Iris pigment epithelial cell (primary cell): Measurements from ENCODE around the gene ARHGAP26.

Experiments
- DNase-seq: peaks from one replicate; pipeline ENCODE4 v3.0.0-alpha.2; 2011; ENCODE audit warnings: low read depth

Gene ARHGAP26, protein sequence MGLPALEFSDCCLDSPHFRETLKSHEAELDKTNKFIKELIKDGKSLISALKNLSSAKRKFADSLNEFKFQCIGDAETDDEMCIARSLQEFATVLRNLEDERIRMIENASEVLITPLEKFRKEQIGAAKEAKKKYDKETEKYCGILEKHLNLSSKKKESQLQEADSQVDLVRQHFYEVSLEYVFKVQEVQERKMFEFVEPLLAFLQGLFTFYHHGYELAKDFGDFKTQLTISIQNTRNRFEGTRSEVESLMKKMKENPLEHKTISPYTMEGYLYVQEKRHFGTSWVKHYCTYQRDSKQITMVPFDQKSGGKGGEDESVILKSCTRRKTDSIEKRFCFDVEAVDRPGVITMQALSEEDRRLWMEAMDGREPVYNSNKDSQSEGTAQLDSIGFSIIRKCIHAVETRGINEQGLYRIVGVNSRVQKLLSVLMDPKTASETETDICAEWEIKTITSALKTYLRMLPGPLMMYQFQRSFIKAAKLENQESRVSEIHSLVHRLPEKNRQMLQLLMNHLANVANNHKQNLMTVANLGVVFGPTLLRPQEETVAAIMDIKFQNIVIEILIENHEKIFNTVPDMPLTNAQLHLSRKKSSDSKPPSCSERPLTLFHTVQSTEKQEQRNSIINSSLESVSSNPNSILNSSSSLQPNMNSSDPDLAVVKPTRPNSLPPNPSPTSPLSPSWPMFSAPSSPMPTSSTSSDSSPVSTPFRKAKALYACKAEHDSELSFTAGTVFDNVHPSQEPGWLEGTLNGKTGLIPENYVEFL

DNA sequence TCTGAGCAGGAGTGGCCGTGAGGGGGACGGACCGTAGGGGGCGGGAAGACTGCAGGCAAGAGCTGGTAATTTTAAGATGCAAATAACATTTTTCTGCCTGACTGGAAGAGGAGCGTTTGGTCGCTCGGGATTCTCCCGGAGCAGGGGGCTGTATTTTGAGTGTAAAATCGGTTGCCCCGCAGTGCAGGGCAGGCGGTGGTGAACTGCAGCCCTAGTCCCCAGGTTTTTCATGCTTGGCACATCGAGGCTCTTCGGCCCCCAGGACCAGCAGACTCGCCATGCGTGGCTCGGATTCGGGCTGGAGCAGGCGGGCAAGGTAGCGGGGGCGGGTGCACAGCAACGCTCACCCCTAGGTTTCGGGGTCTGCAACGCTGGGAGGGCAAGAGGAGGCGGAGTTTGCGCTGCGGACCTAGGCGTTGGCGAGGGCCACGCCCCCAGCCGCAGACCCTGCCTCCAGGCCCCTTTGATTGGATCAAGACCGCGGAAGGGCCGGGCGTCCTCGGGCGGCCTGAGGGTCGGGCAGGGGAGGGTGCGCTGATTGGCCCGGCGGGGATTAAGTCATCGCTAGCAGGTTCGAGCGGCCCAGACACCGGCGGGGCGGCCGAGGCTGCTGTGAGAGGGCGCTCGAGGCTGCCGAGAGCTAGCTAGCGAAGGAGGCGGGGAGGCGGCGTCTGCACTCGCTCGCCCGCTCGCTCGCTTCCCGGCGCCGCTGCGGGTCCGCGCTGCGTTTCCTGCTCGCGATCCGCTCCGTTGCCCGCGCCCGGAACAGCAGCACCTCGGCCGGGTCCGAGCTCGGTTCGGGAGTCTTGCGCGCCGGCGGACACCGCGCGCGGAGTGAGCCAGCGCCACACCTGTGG is at the start of gene ARHGAP26:
Gene ARHGAP26 (plus strand): TSS at position 585 of the 857 bp plus-strand sequence. CDS start 385 bp downstream, outside the sequence.
- peak; percentile 98 for DNase-seq

DNA sequence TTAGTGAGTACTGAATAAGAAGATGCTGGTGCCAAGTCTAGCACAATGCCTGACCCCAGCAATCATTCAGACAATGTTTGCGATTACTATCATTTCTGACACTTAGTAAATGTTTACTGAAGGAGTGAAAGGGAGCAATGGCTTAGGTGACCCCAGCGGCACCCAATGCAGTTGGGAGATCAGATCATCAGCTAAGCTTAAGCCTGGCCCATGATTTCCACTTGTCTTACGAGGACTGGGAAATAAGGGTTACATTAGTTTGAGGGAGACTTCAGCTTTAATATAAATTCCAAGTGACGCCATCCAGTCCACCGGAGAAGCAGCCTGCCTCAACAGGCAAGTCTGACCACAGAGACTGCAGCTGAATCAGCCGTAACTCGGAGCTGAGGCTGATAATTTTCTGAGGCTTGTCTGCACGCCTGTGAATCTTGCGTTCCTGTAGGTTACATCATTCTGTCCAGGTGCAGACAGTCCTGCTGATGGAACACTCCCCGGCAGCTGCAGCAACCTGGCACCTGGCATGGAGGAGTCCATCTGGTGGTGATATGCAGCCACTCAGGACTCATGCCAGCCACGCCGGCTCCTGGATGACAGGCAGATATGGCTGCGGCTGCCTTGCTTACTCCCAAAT is 49.4 kb upstream of the ARHGAP26 start:
- no peak for DNase-seq

DNA sequence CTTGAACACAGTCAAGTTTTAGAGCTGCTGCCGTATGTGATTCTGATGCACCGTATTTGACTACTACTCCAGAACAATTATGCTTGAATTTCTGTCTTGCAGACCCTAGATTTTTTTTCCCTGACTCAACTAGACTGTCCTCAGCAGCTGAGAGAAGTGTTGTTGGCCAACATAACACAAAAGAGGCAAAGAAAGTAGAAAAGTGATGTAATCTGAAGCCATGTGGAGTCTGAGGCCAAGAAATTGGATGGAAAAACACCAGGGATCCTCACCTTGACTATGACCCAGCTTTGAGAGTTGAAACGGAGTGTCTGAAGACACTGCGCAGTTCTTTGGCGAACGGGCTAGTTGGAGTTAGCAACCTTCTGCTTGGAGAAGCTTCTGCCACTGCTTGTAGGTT is 48.0 kb upstream of the ARHGAP26 start:
- DNase-seq: peak; percentile 66

DNA sequence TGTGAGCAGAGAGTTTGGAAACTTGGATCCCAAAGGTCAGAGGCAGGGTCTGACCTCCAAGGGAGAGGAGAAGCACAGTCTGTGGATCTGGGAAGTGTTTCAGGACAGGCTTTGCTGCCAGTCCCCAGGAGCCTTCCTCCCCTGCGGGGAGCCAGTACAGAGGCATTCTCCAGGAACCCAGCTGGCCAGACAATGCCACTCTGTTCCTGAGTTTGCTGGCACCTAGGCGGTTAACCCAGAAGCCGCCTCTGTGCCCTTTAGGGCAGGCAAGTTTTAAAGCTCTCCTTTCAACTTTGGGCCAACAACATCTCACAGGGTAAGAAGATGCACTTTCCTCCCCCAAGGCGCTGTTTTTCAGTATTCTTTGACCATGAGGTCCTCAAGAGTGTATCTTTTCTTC is 47.3 kb upstream of the ARHGAP26 start:
- no peak for DNase-seq

DNA sequence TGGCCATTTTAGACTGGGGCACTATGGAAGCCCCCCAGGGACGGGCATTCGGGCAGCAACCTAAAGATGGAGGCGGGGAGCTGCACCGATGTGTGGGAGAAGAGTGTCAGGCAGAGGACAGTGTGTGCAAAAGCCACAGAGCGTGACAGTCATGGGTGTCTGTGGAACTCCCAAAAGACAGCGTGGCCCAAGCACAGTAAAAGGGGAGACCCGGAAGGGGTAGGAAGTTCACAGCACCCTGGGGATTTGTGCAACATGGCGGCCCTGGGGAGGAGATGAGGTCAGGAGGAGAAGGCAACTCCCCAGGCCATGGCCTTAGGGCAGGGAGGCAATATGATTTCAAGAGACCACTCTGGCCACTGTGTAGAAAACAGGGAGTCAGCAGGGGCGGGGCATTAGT is 45.4 kb upstream of the ARHGAP26 start:
- DNase-seq: no peak

DNA sequence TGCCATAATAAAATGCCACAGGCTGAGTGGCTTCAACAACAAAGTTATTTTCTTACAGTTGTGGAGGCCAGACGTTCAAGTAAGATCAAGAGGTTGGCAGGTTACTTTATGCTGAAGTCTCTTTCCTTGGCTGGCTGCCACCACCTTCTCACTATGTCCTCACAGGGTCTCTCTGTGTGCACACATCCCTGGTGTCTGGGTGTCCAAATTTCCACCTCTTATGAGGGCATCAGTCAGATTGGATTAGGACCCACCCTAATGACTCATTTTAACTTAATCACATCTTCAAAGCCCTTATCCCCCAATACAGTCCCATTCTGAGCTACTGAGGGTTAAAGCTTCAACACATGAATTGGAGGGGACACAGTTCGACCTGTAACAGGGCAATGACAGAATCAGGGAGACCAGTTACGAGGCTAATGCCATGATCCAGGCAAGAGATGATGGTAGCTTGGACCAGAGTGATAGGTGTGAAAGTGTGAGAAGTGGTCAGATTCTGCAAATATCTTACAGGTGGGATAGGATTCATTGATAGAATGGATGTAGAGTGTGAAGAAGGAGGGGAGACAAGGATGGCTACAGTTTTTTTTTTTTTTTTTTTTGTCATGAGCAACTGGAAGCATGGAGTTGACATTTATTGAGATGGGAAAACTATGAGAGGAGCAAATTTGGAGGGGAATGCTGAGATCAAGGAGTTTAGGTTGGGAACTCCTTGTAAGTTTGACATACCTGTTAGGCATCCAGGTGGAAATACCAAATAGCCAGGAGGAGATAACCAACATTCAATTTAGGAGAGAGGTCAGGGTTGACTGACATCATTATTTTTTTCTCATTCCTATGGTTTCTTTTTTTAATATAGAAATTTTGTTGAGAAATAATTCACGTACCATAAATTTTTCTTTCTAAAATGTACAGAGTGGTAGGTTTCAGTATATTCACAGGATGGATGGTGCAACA is 44.7 kb upstream of the ARHGAP26 start:
- no peak for DNase-seq

DNA sequence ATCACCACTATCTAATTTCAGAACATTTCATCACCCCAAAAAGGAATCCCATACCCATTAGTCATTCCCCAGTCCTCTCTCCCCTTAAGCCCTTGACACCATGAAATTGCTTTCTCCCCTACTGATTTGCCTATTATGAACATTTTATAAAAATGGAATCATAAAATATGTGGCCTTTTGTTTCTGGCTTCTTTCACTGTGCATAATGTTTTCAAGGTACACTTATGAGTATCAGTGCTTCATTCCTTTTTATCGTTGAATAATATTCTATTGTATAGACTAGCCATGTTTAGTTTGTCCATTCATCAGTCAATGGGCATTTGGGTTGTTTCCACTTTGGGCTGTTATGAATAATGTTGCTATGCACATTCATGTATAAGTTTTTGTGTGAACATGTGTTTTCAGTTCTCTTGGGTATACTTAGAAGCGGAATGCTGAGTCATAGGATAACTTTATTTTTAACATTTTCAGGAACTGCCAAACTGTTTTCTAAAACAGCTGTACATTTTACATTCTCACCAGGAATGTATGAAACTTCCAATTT is 43.9 kb upstream of the ARHGAP26 start:
- peak; percentile 89 for DNase-seq

DNA sequence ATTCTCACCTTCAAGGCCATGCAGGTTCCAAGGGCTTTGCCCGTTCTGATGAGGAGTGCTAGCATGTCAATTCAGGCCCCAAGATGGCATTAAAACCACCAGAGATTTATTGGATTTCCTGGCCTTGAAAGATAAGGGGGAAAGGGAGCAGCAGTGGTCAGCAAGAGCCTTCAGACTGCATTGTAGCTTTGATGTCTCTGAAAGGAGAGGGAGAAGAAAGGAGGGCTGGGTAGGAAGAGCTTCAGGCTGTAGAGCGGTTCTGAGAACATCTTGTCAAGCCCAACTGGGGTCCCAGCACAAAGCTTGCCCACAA is 42.5 kb upstream of the ARHGAP26 start:
- no peak for DNase-seq

DNA sequence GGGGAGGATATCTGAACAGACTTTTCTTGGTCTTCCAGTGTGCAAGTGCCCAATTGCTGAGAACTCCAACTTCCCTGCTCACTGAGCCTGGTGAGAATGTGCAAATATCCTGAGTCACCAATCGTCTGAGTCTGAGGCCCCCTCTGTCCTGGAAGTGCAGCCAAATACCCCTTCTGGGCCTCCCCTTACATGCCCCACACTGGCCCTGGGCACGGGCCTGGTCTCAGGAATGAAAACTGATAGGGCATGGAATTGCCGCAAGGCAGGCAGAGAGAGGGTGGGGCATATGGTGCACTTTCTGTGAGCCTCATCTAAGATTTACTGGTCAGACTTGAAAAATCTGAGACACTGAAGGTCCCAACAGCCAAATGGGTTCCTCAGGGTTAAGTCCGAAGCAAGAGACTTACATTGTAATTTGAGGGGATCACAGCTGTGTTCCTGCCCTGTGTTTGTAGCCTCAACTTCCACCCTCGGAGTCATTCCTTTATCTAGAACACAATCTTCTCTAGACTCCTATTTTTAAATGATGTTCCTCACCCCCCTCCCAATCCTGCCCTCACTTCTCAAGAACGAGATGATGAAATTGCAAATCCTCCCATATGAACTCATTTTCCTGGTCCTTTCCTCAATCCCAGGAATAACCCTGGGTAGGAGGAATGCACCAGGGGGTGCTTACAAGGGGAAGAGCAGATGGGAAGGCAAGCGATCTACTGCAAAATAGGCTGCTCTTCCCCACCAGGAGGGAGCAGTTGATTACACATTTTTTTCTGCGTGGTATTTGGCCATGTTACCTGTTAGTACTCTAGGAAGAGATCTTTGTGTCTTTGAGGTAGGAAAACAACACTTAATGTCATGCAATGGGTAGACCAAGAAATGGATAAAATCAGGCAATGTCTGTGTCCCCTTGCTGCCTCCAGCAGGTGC is 34.6 kb upstream of the ARHGAP26 start:
- DNase-seq: no peak

DNA sequence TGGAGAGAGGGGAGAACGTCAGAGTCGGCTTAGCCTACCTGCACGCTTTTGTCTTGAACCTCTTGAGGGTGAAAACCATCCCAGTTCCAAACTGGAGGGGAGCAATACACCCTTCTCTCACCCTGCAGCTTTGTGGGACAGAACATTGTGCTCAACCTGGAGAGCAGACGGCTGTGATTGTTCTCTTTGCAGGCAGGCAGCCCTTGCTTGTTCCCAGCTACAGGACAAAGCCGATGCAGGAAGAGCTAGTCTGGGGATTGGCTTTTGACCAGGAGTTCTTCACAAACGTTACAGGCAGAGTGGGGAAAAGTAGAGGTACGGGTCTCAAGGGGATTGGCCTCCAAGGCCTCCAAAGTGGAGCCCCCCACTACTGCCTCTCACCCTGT is 33.9 kb upstream of the ARHGAP26 start:
- no peak for DNase-seq

DNA sequence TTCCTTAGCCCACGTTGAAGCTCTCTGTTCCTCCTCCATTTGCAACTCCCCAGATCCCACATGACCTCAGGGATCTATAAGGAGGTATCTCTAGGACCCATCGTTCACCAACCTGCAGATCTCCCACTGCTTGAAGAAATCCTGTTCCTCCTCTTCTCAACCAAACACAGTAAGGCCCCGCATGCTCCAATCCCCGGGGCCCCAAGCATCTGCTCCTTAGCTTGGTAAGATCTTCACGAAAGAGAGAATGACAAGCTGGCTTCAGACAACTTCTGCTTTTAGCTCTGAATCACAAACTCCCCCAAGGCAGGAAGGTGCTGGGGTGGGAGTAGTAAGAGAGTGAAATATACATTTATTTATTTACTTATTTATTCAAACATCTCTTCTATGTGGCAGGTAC is 33.0 kb upstream of the ARHGAP26 start:
- no peak for DNase-seq

DNA sequence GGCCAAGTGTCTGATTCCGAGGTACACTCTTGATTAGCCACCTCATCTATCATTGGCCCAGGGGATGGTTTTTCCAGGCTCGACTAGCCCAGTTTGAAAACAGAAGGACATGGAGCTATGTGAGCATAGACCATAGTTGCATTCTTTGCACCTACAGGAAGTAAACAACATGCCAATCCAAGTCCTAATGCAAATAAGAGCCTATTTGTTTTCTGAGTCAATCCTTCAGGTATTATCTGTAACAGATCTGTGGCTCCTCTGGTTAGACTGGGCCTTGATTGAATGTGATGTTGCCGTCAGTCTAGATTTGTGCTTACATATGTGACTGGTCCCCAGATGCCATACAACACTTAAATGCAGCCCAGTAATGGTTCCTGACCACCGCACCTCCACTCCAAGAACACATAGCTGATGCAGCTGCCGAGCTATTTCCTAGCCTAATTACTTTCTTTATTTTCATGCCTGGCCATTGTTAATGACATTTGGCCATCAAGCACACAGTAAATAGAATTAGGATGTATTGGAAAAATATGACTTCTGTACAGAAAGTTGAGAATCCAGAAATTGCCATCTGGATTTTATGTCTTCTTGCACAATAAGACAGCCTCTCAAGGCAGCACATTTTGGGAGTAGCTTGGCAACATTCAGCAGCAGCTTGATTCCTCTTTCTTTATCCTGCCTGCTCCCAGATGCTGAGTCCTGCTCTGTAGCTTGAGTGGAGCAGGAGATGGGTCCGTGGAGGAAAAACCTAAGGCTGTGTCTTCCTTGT is 29.5 kb upstream of the ARHGAP26 start:
- no peak for DNase-seq

DNA sequence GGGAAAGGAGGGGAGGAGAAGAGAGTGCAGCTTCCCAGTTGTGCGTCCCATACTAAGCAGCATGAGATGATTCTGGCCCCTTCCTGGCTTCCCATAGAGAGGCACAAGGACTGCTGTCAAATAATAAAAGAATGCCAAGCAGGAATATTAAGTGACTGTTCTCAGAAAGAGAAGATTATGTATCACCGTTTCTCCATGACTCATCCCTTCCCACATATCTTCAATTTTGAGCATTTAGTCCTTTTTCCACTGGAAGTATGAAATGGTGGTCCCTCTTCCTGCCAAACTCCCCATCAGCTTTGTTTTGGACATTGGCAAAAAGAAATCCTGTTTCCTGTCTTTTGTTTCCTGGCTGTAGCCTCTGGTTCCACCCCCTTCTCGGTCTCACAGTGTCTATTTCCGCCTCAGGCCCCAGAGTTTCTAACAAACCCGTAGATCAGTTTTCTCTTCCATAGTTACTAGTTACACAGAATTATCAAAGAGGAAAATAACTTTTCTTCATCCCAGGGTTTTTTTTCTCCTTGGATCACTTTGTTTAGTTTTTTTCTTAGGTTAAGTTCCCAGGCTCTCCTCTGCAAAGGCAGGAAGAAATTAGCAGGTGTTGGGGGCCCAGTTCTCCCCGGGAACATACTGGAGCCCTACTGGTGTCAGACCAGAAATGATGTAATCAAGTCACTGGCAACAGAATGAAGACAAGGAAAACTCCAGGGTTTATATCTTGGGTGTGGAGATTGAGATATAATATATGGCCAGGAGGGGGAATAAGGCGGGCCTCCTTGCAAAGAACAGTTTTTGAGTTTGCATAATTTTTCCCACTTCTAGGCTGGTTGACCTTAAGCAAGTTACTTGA is 26.4 kb upstream of the ARHGAP26 start:
- peak; percentile 47 for DNase-seq

DNA sequence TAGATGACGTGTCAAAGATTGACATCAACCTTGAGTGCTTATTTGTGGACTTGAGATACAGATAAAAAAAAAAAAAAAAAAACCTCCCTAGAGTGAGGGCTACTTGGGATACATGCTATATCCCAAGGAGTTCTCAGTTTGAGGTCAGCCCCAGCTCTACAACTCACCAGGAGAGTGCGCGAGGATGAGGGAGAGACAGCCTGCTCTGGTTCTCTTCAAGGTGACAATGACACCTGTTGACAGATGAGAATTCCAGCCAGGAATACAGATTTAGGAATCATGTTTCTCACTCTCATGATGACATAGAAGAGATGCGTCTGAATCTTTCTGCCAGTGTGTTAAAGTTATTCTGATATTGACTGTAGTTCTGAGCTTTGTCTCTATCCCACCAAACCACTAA is 24.9 kb upstream of the ARHGAP26 start:
- no peak for DNase-seq

DNA sequence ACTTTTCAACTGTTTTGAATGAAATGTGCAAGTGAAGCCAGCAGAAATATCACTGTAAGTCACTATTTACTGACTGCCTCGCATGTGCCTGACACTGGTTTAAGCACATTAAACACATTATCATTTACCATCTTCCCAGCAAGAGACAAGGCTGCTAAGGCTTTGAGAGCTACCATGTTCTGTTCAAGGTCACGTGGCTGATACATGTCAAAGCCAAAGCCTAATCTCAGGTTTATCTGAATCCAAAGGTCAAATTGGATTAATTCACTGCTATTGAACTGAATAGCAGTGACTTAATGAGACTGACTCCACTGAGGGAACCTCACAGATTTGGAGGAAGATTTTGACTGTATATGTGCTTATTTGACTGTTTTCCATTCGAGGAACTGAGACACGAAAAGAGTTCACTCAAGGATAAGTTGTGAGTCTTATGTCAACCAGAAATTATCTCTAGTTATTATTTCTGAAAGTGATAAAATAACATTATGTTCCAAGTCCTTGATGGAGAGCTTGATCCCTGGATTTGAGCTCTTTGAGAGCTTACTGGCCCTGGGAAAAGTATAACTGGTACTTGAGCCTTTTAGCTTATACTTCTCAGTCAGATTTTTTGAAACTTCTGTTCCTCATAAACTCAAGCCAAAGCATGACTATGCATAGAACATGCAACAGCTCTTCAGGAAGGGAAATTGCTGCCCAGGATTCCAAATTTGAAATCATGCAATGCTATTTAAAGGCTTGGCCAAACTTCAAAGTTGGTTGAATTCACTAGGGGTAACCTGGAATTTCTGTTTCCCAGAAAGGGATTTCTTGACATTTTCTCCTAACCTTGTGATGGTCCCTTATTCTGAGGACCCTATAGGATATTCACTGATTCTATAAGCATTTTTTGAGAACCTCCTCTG is 23.4 kb upstream of the ARHGAP26 start:
- peak; percentile 25 for DNase-seq

DNA sequence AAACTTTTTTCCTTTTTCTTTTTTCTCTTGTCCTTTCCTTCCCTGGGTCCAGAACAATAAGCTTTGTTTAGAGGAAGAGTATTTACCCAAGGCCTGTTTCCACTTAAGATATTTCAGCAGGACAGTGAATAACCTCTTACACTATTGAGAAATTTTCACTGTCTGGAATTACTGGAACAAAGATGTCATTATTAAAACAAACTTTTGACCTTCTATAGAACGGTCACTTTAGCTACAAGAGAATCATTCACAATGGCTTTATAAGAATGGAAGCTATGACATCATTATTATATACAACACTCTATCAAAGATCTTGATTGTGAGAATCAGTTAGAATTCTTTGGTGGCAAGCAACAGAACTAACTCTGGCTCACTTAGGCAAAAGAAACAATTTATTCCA is 22.0 kb upstream of the ARHGAP26 start:
- peak; percentile 61 for DNase-seq
